H1 (cell line): ENCODE results near the gene PTMS. TPM values are rescaled to one million over a fixed set of nuclear protein-coding genes. Genes with fewer than 3 reads are reported as not detected.

Experiments
- CTCF ChIA-PET: fragments of 300-600 bp; sonication (Branson Sonifier 250); formaldehyde crosslinking; loops from one replicate; lab custom pipeline; 2021; ENCODE audit not compliant: partially characterized antibody; lab: Charles Lee
- POLR2A ChIA-PET: fragments of 300-600 bp; sonication (Branson Sonifier 250); formaldehyde crosslinking; loops from one replicate; lab custom pipeline; 2021; ENCODE audit warnings: inconsistent platforms; ENCODE audit not compliant: partially characterized antibody; lab: Charles Lee
- DNase-seq, 2 experiments: peaks; one replicate each; pipeline versions ENCODE4 v3.0.0 to v3.0.0-alpha.2; 2010 to 2022; ENCODE audit warnings: low spot score in 2 of 2, low read depth in 1 of 2, mixed read lengths in 1 of 2
- FAIRE-seq: peaks from 2 replicates; lab custom pipeline; 2011; peaks lifted over from hg19 to GRCh38; lab: Jason Lieb, UNC
- H2AFZ ChIP-seq: 2 replicates; pipeline ENCODE4 v1.8.1; 2012; ENCODE audit warnings: low read length, inconsistent platforms
- H2AK5ac ChIP-seq: 2 replicates; pipeline ENCODE4 v1.6.1; 2013; ENCODE audit warnings: low read depth, low read length
- H2BK120ac ChIP-seq: replicated peaks from 2 replicates; pipeline ENCODE3; 2013; ENCODE audit warnings: low read depth, low read length, inconsistent platforms
- H2BK12ac ChIP-seq: 2 replicates; pipeline ENCODE4 v1.6.1; 2013; ENCODE audit warnings: low read depth, low read length
- H2BK15ac ChIP-seq: 2 replicates; pipeline ENCODE4 v1.6.1; 2013; ENCODE audit warnings: low read length
- H2BK20ac ChIP-seq: 2 replicates; pipeline ENCODE4 v1.6.1; 2013; ENCODE audit warnings: low read length
- H2BK5ac ChIP-seq: 2 replicates; pipeline ENCODE4 v1.6.1; 2013; ENCODE audit warnings: low read depth, low read length
- H3K14ac ChIP-seq: 2 replicates; pipeline ENCODE4 v1.6.1; 2013; ENCODE audit warnings: inconsistent platforms; ENCODE audit not compliant: insufficient read length
- H3K18ac ChIP-seq: 2 replicates; pipeline ENCODE4 v1.6.1; 2013; ENCODE audit warnings: low read length; ENCODE audit errors: extremely low read depth
- H3K23ac ChIP-seq: 2 replicates; pipeline ENCODE4 v1.6.1; 2013; ENCODE audit warnings: inconsistent platforms; ENCODE audit not compliant: insufficient read length
- H3K23me2 ChIP-seq: 2 replicates; pipeline ENCODE4 v1.6.1; 2013; ENCODE audit warnings: low read depth, low read length
- H3K27ac ChIP-seq: 2 replicates; pipeline ENCODE4 v1.6.1; 2011; ENCODE audit warnings: low read depth, low read length, inconsistent platforms
- H3K27me3 ChIP-seq, 4 experiments: replicated peaks in 1 of 4; 1 replicate in 1 of 4; 2 replicates in 3 of 4; pipeline versions ENCODE4 v1.6.1 to v1.8.1; 2011 to 2013; ENCODE audit warnings: low read length in 3 of 4, mild to moderate bottlenecking in 3 of 4, inconsistent platforms in 2 of 4, mixed read lengths in 2 of 4, moderate library complexity in 1 of 4; ENCODE audit not compliant: control insufficient read depth in 3 of 4, insufficient read depth in 3 of 4; ENCODE audit errors: extremely low read depth in 1 of 4
- H3K36me3 ChIP-seq, 4 experiments: 2 replicates each; pipeline versions ENCODE4 v1.6.1 to v1.8.1; 2011 to 2013; ENCODE audit warnings: mild to moderate bottlenecking in 4 of 4, low read length in 3 of 4, moderate library complexity in 2 of 4, control low read depth in 1 of 4, inconsistent platforms in 1 of 4; ENCODE audit not compliant: insufficient read depth in 4 of 4, control insufficient read depth in 2 of 4
- H3K4ac ChIP-seq: replicated peaks from 2 replicates; pipeline ENCODE3; 2013; ENCODE audit warnings: low read length, low read depth, mixed read lengths, inconsistent platforms; ENCODE audit not compliant: insufficient read length
- H3K4me1 ChIP-seq, 4 experiments: replicated peaks in 1 of 4; 1 replicate in 1 of 4; 2 replicates in 3 of 4; pipeline versions ENCODE4 v1.6.1 to v1.8.1; 2011 to 2013; ENCODE audit warnings: low read length in 3 of 4, inconsistent platforms in 2 of 4, mixed read lengths in 1 of 4; ENCODE audit not compliant: insufficient read depth in 4 of 4, control insufficient read depth in 3 of 4
- H3K4me2 ChIP-seq, 2 experiments: 2 replicates each; pipeline versions ENCODE4 v1.6.1 to v1.8.1; 2011 to 2013; ENCODE audit warnings: low read depth in 2 of 2, low read length in 2 of 2, control low read depth in 1 of 2, inconsistent platforms in 1 of 2, mild to moderate bottlenecking in 1 of 2; ENCODE audit not compliant: insufficient read depth in 1 of 2
- H3K4me3 ChIP-seq, 4 experiments: fragments of 200-600, 300-600 bp in 1 of 4; sonication (generic), shearing (Covaris generic), sonication (Bioruptor Twin) in 1 of 4; 2 replicates each; pipeline versions ENCODE4 v1.5.1 to v1.8.1; 2011 to 2016; ENCODE audit warnings: low read length in 4 of 4, low read depth in 3 of 4, control low read depth in 2 of 4, inconsistent platforms in 2 of 4, mild to moderate bottlenecking in 2 of 4, mixed read lengths in 1 of 4, moderate library complexity in 1 of 4; ENCODE audit not compliant: insufficient read depth in 2 of 4; ENCODE audit errors: extremely low read depth in 1 of 4
- H3K56ac ChIP-seq: replicated peaks from 2 replicates; pipeline ENCODE3; 2013; ENCODE audit warnings: low read depth, mild to moderate bottlenecking, mixed read lengths, low read length, inconsistent platforms; ENCODE audit not compliant: insufficient read length
- H3K79me1 ChIP-seq: 2 replicates; pipeline ENCODE4 v1.6.1; 2013; ENCODE audit warnings: low read depth, low read length, control low read depth
- H3K79me2 ChIP-seq, 2 experiments: 2 replicates each; pipeline versions ENCODE4 v1.6.1 to v1.8.1; 2012 to 2013; ENCODE audit warnings: low read length in 2 of 2, mild to moderate bottlenecking in 2 of 2, inconsistent platforms in 1 of 2; ENCODE audit not compliant: insufficient read depth in 2 of 2, control insufficient read depth in 1 of 2
- H3K9ac ChIP-seq, 4 experiments: replicated peaks in 1 of 4; 1 replicate in 1 of 4; 2 replicates in 3 of 4; pipeline versions ENCODE4 v1.6.1 to v1.8.1; 2011 to 2013; ENCODE audit warnings: low read depth in 3 of 4, low read length in 3 of 4, control low read depth in 2 of 4, mild to moderate bottlenecking in 2 of 4, moderate library complexity in 2 of 4, inconsistent platforms in 1 of 4; ENCODE audit errors: extremely low read depth in 1 of 4
- H3K9me3 ChIP-seq, 2 experiments: 2 replicates each; pipeline versions ENCODE4 v1.6.1 to v1.8.1; 2012 to 2013; ENCODE audit warnings: mild to moderate bottlenecking in 2 of 2, moderate library complexity in 2 of 2, control low read depth in 1 of 2, inconsistent platforms in 1 of 2, low read depth in 1 of 2, low read length in 1 of 2, mixed read lengths in 1 of 2; ENCODE audit not compliant: insufficient read depth in 2 of 2
- H4K20me1 ChIP-seq, 2 experiments: replicated peaks in 1 of 2; 2 replicates each; pipeline versions ENCODE3 to v1.8.1; 2011 to 2013; ENCODE audit warnings: inconsistent platforms in 2 of 2, low read length in 2 of 2, mild to moderate bottlenecking in 1 of 2; ENCODE audit not compliant: insufficient read depth in 2 of 2, control insufficient read depth in 1 of 2
- H4K5ac ChIP-seq: 2 replicates; pipeline ENCODE4 v1.6.1; 2013; ENCODE audit warnings: low read length, low read depth, mixed read lengths, inconsistent platforms; ENCODE audit not compliant: insufficient read length
- H4K8ac ChIP-seq: 2 replicates; pipeline ENCODE4 v1.8.0; 2013; ENCODE audit warnings: mild to moderate bottlenecking, moderate library complexity, low read length, inconsistent platforms; ENCODE audit not compliant: insufficient read depth; ENCODE audit errors: extremely low read depth
- H4K91ac ChIP-seq: replicated peaks from 2 replicates; pipeline ENCODE3; 2013; ENCODE audit warnings: low read length, mixed read lengths, inconsistent platforms; ENCODE audit not compliant: insufficient read length
- BACH1 ChIP-seq: IDR thresholded peaks from 2 replicates; pipeline ENCODE4 v1.6.1; 2012; ENCODE audit warnings: low read length, improper control_type of control experiment
- CHD2 ChIP-seq: IDR thresholded peaks from 2 replicates; pipeline ENCODE4 v1.6.1; 2012; ENCODE audit warnings: low read length, improper control_type of control experiment
- FOSL1 ChIP-seq: IDR thresholded peaks from 2 replicates; pipeline ENCODE4 v1.6.1; 2011; ENCODE audit warnings: mild to moderate bottlenecking, low read depth, low read length, moderate library complexity; ENCODE audit not compliant: insufficient read depth
- GABPA ChIP-seq: IDR thresholded peaks from 2 replicates; pipeline ENCODE4 v1.6.1; 2011; ENCODE audit warnings: mild to moderate bottlenecking, low read length, moderate library complexity, borderline replicate concordance; ENCODE audit not compliant: insufficient read depth
- JUN ChIP-seq: IDR thresholded peaks from 2 replicates; pipeline ENCODE4 v1.6.1; 2011; ENCODE audit warnings: low read depth, mild to moderate bottlenecking, improper control_type of control experiment, low read length
- JUND ChIP-seq: IDR thresholded peaks from 2 replicates; pipeline ENCODE4 v1.6.1; 2011; ENCODE audit warnings: mild to moderate bottlenecking, improper control_type of control experiment, low read length
- MAFK ChIP-seq: IDR thresholded peaks from 2 replicates; pipeline ENCODE4 v1.6.1; 2012; ENCODE audit warnings: low read depth, mild to moderate bottlenecking, improper control_type of control experiment, low read length
- POLR2A ChIP-seq, 2 experiments: IDR thresholded peaks; 1 replicate in 1 of 2; 2 replicates in 1 of 2; pipeline ENCODE4 v1.6.1; 2011; ENCODE audit warnings: low read depth in 2 of 2, low read length in 2 of 2, mild to moderate bottlenecking in 2 of 2; ENCODE audit errors: control extremely low read depth in 1 of 2
- RAD21 ChIP-seq, 2 experiments: IDR thresholded peaks in 1 of 2; conservative IDR thresholded peaks in 1 of 2; 2 replicates each; pipeline ENCODE4 v1.6.1; 2011; ENCODE audit warnings: low read depth in 2 of 2, low read length in 2 of 2, improper control_type of control experiment in 1 of 2, inconsistent platforms in 1 of 2, mild to moderate bottlenecking in 1 of 2, moderate library complexity in 1 of 2
- SIN3A ChIP-seq, 2 experiments: IDR thresholded peaks in 1 of 2; conservative IDR thresholded peaks in 1 of 2; 2 replicates each; pipeline ENCODE4 v1.6.1; 2011 to 2012; ENCODE audit warnings: low read length in 2 of 2, improper control_type of control experiment in 1 of 2, low read depth in 1 of 2, mild to moderate bottlenecking in 1 of 2
- SP4 ChIP-seq: IDR thresholded peaks from 2 replicates; pipeline ENCODE4 v1.6.1; 2012; ENCODE audit warnings: low read length, inconsistent platforms
- YY1 ChIP-seq: IDR thresholded peaks from 2 replicates; pipeline ENCODE4 v1.6.1; 2011; ENCODE audit warnings: low read depth, mild to moderate bottlenecking, low read length
- ZNF274 ChIP-seq: IDR thresholded peaks from 2 replicates; pipeline ENCODE4 v1.7.0; 2012; ENCODE audit warnings: low read length, borderline replicate concordance; ENCODE audit errors: extremely low read depth
- WGBS, 2 experiments: shearing (Covaris generic) in 1 of 2; methylation state at CpG; one replicate each; pipeline versions ENCODE4 v1.1.6 to v1.1.7; 2013 to 2015; ENCODE audit warnings: low lambda C conversion rate in 2 of 2, mixed read lengths in 2 of 2, inconsistent platforms in 1 of 2, low coverage in 1 of 2, missing lambda C conversion rate in 1 of 2; ENCODE audit not compliant: insufficient replicate concordance in 2 of 2, insufficient coverage in 1 of 2, insufficient read length in 1 of 2; ENCODE audit errors: extremely low coverage in 1 of 2, missing lambda C conversion rate in 1 of 2; 5-methylcytosine and 5-hydroxymethylcytosine counted together
- polyA plus RNA-seq, 7 experiments: library from polyadenylated mRNA; depleted of rRNA in 3 of 7; stranded (reverse) in 5 of 7; unstranded in 2 of 7; fragments of >200 nt in 5 of 7; fragments of 200-250 nt in 2 of 7; gene quantifications; 1 replicate in 5 of 7; 2 replicates in 1 of 7; 4 replicates in 1 of 7; pipeline versions ENCODE4 v1.2.1 to v1.2.3, GENCODE V29; 2011 to 2013; ENCODE audit warnings: missing spikeins in 2 of 7, mixed read lengths in 2 of 7
- total RNA-seq: library from RNA; stranded (reverse); fragmentation: NEBNext Ultra II Directional; extraction: Animal tissue kit (Norgen Biotek cat#: 25700); gene quantifications from 2 replicates; pipeline ENCODE4 v1.2.1, GENCODE V29; 2021

The PTMS gene
- total and polyA plus RNA-seq, 2 of the 8 experiments (the other 6 are each of a cell fraction or from before 2014, with no cell fraction given), result 444 to 553 TPM

GRCh38 chr12:6758506-6759095, 7.6 kb upstream of the PTMS start:
- Histone ChIP-seq H3K79me2 (no peaks in the 10 kb centered on the region), H2BK20ac (peak overlapping the region; percentile 80), H3K9ac (no peak overlapping the region; a peak in 1 of 7 replicates), H3K4ac (no peak overlapping the region), H4K20me1 (no peaks in the 10 kb centered on the region), H3K4me3 (no peak overlapping the region), H2AK5ac (peak overlapping the region; percentile 91; the same call in 1 of the 2 replicates), H2BK5ac (peak overlapping the region; percentile 69; the same call in 1 of the 2 replicates), H4K8ac (no peak overlapping the region), H3K18ac (peak overlapping the region; percentile 62), H2AFZ (no peak overlapping the region), H3K9me3 (no peaks in the 10 kb centered on the region), H2BK15ac (peak overlapping the region; percentile 25; the same call in 1 of the 2 replicates), H3K56ac (no peak overlapping the region), H2BK120ac (no peak overlapping the region), H3K23me2 (no peaks in the 10 kb centered on the region; the same call in 1 of the 2 replicates), H3K4me2 (no peak overlapping the region), H3K36me3 (no peaks in the 10 kb centered on the region), H3K14ac (no peak overlapping the region), H3K79me1 (no peaks in the 10 kb centered on the region), H3K4me1 (peaks cover 0 to 9% (median 3%) of the 10 kb centered on the region in 4 experiments; a peak in 4 of 7 replicates), H2BK12ac (peak overlapping the region; percentile 83; the same call in 1 of the 2 replicates), H3K27me3 (no peaks in the 10 kb centered on the region), H3K23ac (no peak overlapping the region), H3K27ac (no peak overlapping the region), H4K5ac (no peak overlapping the region), H4K91ac (peak overlapping the region; percentile 75)
- 90% methylated on average over 9 of the region's 9 CpGs; no CpG with 5 or more reads in 1 of the 2 experiments for WGBS, 2 experiments
- TF ChIP-seq JUN (no peak), GABPA (no peak), POLR2A (IDR thresholded peaks at IDR 0.05; ENCODE audit: control extremely low read depth in 1 of 2, low read depth in 2 of 2, low read length in 2 of 2) (no peak), JUND (no peak), YY1 (no peak), BACH1 (no peak), CHD2 (no peak), RAD21 (IDR thresholded peaks at IDR 0.05 in 1 of 2, conservative IDR thresholded peaks at IDR 0.05 in 1 of 2; ENCODE audit: low read depth in 2 of 2, low read length in 2 of 2) (no peak), SIN3A (conservative IDR thresholded peaks at IDR 0.05 in 1 of 2, IDR thresholded peaks at IDR 0.05 in 1 of 2; ENCODE audit: low read depth in 1 of 2, low read length in 2 of 2) (no peak), SP4 (no peak), ZNF274 (no peak), MAFK (no peak), FOSL1 (no peak)
- ChIA-PET CTCF (interaction anchor here (1.0 to 16.3 kb wide), 8 partner anchors 16 to 204 kb away, joined by 3 to 427 read pairs (median 4); partner anchors contain the start of genes LAG3 and PTMS), POLR2A (interaction anchor here (0.9 to 7.0 kb wide), 7 partner anchors 8 to 76 kb away, joined by 3 to 75 read pairs (median 4); partner anchors contain the start of genes GPR162, LAG3 and PTMS)
- DNase-seq, result no peak
- FAIRE-seq, result no peak
